ENCODE measurements around the gene RBM39. TPM values are rescaled to one million over a fixed set of nuclear protein-coding genes. Genes with fewer than 3 reads are reported as not detected.
A peak's percentile ranks its signal among the peaks of the same experiment; 100 is the strongest.

The RBM39 gene
- total and polyA plus RNA-seq, 9 of the 15 experiments (the other 6 are each of a cell fraction or from before 2014, with no cell fraction given), result 143 to 319 (median 228) TPM

- TF ChIP-seq, protein P1, sequence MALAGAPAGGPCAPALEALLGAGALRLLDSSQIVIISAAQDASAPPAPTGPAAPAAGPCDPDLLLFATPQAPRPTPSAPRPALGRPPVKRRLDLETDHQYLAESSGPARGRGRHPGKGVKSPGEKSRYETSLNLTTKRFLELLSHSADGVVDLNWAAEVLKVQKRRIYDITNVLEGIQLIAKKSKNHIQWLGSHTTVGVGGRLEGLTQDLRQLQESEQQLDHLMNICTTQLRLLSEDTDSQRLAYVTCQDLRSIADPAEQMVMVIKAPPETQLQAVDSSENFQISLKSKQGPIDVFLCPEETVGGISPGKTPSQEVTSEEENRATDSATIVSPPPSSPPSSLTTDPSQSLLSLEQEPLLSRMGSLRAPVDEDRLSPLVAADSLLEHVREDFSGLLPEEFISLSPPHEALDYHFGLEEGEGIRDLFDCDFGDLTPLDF (CRISPR knock-in tag; IDR thresholded peaks at IDR 0.05), result no peak
- TF ChIP-seq STAT5A (IDR thresholded peaks at IDR 0.05; ENCODE audit: borderline replicate concordance, low read length) (no peak), ARHGAP35 (IDR thresholded peaks at IDR 0.05; ENCODE audit: partially characterized antibody) (no peak), HCFC1 (IDR thresholded peaks at IDR 0.05; ENCODE audit: low read depth, low read length) (no peak), TAF7 (tag; IDR thresholded peaks at IDR 0.05) (peak; percentile 69; the same call in 1 of the 2 replicates), PHF20 (IDR thresholded peaks at IDR 0.05; ENCODE audit: partially characterized antibody) (no peak), ARID3B (CRISPR knock-in tag; IDR thresholded peaks at IDR 0.05; ENCODE audit: borderline replicate concordance) (no peak), ZNF311 (CRISPR knock-in tag; IDR thresholded peaks at IDR 0.05) (no peak), NR1H2 (CRISPR knock-in tag; IDR thresholded peaks at IDR 0.05) (no peak), KAT7 (CRISPR knock-in tag; IDR thresholded peaks at IDR 0.05; ENCODE audit: borderline replicate concordance) (no peak), HDGF (IDR thresholded peaks at IDR 0.05) (0 out of 2 replicates have a peak, but pooled peaks have one; percentile 18), TGIF2 (CRISPR knock-in tag; IDR thresholded peaks at IDR 0.05) (no peak), CBX3 (IDR thresholded peaks at IDR 0.05; ENCODE audit: borderline replicate concordance in 1 of 2, low read length in 2 of 2) (no peak)
These were observed 1.8 kb upstream of the RBM39 start (continued) for GRCh38 chr20:35743693-35744491.
